ENCODE measurements around the gene ZNF536.

- TF ChIP-seq CTCF (IDR thresholded peaks at IDR 0.05) (no peak), POLR2A (IDR thresholded peaks at IDR 0.05) (no peak)
Observed at GRCh38 chr19:30596813-30597399, 224.7 kb downstream of the ZNF536 start.

Measured in right lobe of liver (tissue), 4 donors.